ENCODE data around the gene CHST13.

Gene CHST13

GRCh38 chr3:126540951-126541627, 17.1 kb downstream of the CHST13 start:
- DNase-seq (ENCODE audit: low read depth in 2 of 2) = no peak

DNA sequence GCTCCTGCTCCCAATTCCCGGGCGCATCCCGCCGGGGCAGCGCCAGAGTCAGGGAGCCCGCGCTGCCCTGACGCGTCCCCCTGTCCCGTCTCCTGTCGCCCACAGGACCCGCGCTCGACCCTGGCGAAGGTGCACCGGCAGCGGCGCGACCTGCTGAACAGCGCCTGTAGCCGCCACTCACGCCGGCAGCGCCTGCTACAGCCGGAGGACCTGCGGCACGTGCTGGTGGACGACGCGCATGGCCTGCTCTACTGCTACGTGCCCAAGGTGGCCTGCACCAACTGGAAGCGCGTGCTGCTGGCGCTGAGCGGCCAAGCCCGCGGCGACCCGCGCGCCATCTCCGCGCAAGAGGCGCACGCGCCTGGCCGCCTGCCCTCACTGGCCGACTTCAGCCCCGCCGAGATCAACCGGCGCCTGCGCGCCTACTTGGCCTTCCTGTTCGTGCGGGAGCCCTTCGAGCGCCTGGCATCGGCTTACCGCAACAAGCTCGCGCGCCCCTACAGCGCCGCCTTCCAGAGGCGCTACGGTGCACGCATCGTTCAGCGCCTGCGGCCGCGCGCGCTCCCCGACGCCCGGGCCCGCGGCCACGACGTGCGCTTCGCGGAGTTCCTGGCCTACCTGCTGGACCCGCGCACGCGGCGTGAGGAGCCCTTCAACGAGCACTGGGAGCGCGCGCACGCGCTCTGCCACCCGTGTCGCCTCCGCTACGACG, 17.8 kb downstream of the CHST13 start:
- DNase-seq (ENCODE audit: low read depth in 2 of 2) = no peak

DNA sequence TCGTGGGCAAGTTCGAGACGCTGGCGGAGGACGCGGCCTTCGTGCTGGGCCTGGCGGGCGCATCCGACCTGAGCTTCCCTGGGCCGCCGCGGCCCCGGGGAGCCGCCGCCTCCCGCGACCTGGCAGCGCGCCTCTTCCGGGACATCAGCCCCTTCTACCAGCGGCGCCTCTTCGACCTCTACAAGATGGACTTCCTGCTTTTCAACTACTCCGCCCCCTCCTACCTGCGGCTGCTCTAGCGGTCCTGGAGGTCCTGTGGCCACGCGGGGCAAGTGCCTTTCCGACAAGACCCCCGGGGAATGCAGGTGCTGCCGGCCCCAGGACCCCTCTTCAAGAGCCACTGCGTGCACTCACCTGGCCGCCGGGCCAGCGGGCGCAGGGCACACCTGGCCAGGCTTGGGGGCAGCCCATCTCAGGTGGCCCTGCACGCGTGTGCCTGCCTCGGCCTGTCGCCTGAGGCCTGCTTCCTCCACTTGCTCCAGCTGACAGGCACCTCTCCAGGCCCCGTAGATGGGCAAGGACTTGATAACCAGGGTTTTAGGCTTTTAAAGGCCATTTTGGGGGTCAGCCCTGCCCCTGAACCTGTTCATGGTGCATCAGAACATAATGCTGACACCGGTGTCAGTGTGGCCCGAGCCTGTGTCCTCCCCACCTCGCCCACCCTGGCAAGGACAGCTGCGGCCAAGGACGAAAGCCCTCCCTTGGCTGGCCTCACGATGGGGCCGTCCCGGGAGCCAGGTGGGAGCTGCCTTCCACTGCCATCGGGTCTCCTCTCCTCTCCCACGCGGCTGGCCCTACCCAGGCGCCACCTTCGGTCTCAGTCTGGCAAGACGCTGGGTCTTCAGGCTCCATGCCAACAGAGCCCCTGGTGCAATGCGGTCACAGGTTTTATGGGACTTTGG, 18.6 kb downstream of the CHST13 start:
- DNase-seq (ENCODE audit: low read depth in 2 of 2) = no peak

DNA sequence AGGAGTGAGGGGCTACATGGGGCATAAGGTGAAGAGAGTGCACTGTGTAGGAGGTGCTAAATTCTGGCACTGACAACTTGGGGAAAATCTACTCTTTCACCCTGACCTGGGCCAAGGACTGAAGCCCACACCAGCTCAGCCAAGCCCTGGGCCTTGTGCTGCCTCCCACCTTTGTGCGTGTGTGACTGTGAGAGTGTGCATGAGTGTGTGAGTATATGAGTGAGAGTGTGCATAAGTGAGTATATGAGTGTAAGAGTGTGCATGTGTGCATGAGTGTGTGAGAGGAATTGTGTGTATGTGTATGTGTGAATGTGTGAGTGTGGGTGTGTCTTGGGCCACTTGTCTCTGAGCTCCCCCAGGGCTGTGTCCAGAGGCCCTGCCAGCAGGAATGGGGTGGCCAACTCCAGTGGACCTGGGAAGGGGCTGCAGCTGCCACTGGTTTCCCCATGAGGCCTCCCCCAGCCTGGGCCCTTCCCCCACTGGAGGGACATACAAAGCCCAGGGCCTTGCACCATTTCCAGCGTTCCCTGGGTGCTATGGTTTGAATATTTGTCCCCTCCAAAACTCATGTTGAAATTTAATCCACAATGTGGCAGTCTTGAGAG, 19.6 kb downstream of the CHST13 start:
- DNase-seq (ENCODE audit: low read depth in 2 of 2) = no peak

DNA sequence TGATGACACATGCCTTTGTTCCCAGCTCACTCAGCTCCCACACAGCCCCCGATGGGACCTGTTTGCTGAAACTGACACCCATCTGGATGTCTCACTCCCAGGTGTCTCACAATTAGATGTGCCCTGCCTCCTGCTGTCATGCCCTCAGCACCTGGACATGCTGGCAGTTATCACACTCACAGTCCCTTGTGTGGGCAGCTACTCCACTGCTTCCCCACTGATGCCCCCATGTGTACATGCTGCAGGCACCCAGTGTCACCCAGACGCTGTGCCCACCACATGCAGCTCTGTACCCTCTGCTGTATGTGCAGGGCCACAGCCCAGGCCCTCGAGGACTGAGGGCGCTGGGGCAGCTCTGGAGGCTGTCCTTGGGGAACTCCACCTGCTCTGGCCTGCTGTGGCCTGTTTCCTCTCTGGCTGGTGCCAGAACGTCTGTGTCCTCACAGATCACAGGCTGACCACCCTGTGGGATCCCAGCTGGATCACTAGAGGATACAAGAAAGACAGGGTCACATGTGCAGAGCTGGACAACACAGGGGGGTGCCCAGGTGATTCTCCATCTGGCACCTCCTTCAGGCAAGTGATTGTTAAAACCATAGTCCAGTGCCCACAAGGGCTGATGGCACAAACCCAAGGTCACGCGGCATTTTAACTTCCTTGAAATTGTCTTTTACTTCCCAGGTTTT, 20.8 kb downstream of the CHST13 start:
- no peak for DNase-seq (ENCODE audit: low read depth in 2 of 2)

DNA sequence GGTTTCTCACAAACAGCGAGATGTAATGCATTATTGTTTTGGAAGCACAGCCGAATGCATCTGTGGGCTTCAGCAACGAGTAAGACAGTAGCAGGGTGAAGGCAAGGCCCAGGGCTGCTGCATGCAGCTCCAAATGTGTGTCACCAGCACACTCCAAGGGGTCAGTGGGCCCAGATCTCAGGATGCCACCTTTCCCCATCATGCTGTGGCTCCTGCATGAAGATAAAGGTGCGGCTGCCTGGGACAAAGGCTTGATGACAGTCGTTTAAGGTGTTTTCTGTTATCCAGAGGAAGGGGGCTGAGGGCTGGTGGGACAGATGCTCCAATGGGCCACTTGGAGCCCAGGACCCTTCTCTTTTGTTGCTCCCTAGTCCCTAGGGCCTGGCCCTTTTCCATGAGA, 21.6 kb downstream of the CHST13 start:
- no peak for DNase-seq (ENCODE audit: low read depth in 2 of 2)

GRCh38 chr3:126546013-126546412, 22.1 kb downstream of the CHST13 start:
- no peak for DNase-seq (ENCODE audit: low read depth in 2 of 2)

DNA sequence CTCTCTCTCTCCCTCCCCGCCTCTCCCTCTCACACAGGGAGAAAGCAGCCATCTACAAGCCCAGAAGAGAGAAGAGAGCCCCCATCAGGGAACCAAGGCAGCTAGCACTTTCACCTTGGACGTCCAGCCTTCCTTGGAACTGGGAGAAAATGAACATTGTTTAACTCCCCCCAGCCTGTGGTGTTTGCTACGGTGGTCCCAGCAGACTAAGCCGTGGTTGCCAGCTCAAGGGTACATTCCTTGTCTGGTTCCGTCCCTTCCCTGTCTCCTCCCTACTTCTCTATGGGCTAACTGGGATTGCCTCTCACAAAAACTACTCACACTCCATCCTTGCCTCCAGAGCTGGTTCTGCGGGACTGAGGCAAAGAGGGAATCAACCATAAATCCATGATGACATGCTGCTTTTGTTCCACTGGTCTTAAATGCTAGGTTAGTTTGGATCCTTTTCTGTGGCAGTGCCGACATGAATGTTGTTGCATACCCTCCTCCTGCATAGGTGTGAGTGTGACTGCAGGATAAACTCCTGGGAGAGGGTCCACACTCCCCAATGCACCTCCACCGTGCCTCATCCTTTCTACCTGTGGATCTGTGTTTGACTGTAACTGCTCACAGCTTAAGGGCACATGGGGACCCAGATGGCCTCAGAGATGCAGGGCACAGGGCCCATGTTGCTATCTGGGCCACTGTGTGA, 22.7 kb downstream of the CHST13 start:
- DNase-seq (ENCODE audit: low read depth in 2 of 2) = no peak

DNA sequence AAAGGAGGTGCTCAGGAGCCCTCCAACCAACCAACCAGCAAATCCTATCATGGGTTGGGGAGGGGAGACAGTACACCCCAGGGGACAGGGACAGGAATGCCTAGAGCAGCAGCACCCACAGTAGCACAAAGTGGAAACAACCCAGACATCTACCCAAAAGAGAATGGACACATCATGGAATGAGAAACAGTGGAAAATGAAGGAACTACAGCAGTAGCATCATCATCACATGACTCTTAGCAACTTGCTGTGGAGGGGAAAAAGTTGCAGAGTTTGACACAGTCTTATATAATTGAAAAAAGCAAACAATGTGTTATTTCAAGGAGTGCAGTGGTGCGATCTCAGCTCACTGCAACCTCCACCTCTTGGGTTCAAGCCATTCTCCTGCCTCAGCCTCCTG, 23.8 kb downstream of the CHST13 start:
- DNase-seq (ENCODE audit: low read depth in 2 of 2) = no peak

DNA sequence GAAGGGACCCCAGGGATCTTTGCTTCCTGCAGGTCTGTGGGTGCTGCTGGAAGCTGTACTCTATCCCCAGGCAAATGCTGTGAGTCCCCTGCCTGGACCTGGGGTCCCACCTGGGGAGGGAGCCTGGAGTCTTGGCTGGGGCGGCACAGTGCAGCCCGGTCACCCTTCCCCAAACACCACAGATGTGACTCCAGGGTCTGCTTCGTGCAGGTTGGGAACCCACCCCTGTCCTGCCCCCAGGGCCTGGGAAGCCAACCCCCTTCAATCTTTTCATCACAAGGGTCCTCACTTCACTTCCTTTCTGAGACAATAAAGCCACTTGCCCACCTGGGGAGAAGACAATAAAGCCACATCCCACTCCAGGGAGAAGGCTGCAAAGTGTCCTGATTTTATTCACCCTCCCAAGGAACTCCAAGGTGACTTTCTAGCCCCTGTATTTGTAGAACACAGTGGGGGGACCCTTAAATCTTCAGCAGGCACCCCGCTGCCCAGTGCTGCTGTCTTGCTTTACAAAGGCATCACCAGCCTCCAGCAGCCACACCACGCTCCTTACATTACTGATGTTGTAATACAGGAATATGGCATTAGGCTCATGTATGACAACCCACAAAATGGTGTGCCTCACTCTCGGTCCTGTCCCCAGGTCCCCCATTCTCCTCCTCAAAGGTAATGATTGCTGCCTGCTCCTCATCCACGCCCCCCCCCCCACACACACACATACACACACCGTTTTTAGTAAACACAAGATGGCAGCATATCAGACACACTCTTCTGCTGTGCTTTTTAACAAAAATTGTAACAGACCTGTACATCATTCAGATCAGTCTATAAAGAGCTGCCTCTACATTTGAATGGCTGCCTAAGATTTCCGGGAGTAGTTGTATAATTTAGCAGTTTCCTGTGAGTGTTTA, 24.9 kb downstream of the CHST13 start:
- DNase-seq (ENCODE audit: low read depth in 2 of 2) = no peak

GRCh38 chr3:126549861-126550487, 26.0 kb downstream of the CHST13 start:
- DNase-seq (ENCODE audit: low read depth in 2 of 2) = no peak

GRCh38 chr3:126550488-126551051, 26.6 kb downstream of the CHST13 start:
- no peak for DNase-seq (ENCODE audit: low read depth in 2 of 2)

GRCh38 chr3:126551121-126551838, 27.3 kb downstream of the CHST13 start:
- DNase-seq (ENCODE audit: low read depth in 2 of 2) = no peak

DNA sequence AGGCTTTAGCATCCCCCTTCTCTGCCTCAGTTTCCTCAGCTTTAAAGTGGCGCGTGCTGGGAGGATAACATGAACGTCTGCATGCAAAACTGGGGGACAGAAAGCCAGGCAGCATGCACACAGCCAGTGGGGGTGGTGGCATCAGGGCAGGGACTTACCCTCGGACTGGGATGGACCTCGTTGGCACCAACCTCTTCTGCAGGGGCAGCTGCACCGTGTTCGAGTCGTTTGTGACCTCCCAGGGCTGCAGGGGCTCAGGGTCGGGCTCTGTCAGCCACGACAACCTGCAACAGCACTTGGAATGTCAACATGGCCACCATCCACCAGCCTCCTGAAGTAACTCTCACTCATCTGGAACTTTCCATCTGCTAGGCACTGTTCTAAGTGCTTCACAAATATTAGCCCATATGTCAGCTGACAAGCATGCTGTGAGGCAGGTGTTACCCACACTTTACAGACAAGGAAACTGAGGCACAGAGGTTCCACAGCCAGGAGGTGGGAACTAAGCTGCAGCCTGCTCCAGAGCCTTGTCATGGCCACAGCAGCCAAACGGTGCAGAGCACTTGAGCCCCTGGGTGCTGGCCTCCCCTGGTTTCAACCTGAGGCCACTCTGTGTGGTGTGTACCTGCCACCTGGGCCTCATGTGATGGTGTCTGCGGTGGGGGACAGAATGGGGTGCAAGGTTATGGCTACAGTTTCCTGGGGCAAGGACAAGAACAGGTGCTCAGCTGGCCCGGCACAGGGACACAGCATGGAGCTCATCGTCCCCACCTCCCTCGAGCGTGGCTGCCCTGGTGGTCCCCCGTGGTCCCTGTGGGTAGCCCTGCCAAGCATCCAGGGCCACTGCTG, 28.1 kb downstream of the CHST13 start:
- DNase-seq (ENCODE audit: low read depth in 2 of 2) = no peak

DNA sequence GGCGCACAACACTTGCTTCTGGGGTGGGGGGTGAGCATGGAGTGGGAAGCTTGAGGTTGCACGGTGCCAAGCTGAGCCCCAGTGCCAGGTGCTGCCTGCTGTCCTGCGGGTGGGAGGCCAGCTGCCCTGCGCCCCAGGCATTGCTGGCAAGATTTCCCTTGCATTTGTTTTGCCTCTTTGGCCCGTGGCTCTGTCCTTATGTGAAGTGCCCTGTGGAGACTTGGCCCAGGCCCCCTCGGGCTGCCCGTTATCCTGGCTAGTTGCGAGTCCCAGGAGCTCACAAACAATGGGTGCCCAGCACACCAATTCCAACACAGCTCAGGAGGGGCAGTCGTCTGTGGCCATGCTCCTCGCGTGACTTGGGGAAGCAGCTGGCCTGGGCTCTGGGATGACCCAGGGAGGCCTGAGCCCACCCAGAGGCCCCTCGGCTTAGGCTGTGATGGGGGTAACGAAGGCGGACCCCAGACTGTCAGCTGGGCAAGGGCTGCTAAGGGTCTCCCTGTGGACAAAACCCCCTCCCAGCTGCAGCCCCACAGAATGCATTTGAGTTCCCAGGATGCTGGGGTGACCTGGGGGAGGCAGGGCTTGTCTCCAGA, 28.8 kb downstream of the CHST13 start:
- DNase-seq (ENCODE audit: low read depth in 2 of 2) = no peak

GRCh38 chr3:126553284-126554084, 29.5 kb downstream of the CHST13 start:
- no peak for DNase-seq (ENCODE audit: low read depth in 2 of 2)

All from fibroblast of skin of left quadriceps (primary cell).